Neural crest cell (in vitro differentiated cells): ENCODE results near the gene LMOD3. TPM values are rescaled to one million over a fixed set of nuclear protein-coding genes. Genes with fewer than 3 reads are reported as not detected.
A peak's percentile ranks its signal among the peaks of the same experiment; 100 is the strongest.

ENCODE experiments used
- DNase-seq: peaks from one replicate; pipeline ENCODE4 v3.0.0; 2021; ENCODE audit warnings: low read depth, mixed read lengths, low spot score
- H3K27ac Mint-ChIP-seq: one replicate; pipeline ENCODE4 v1.8.0; 2021; ENCODE audit warnings: mild to moderate bottlenecking, mixed read lengths; ENCODE audit not compliant: unreplicated experiment
- H3K27me3 Mint-ChIP-seq: 2 replicates; pipeline ENCODE4 v1.8.0; 2021; ENCODE audit warnings: low read depth, mild to moderate bottlenecking, mixed read lengths
- H3K36me3 Mint-ChIP-seq: 2 replicates; pipeline ENCODE4 v1.8.0; 2021; ENCODE audit warnings: low read depth, mild to moderate bottlenecking, mixed read lengths
- H3K4me1 Mint-ChIP-seq: 2 replicates; pipeline ENCODE4 v1.8.0; 2021; ENCODE audit warnings: mixed read lengths
- H3K4me3 Mint-ChIP-seq: one replicate; pipeline ENCODE4 v1.8.0; 2021; ENCODE audit warnings: mild to moderate bottlenecking, mixed read lengths
- H3K9me3 Mint-ChIP-seq: 2 replicates; pipeline ENCODE4 v1.8.0; 2021; ENCODE audit warnings: mixed read lengths
- CTCF ChIP-seq: fragments of 200-600 bp; sonication (generic); conservative IDR thresholded peaks from 2 replicates; pipeline ENCODE4 v1.5.0; 2021; ENCODE audit warnings: antibody characterized with exemption, mild to moderate bottlenecking
- total RNA-seq: library from RNA; stranded (reverse); gene quantifications from 2 replicates; pipeline ENCODE4 v1.2.1, GENCODE V29; 2021

Gene LMOD3
- total RNA-seq, 1 donor from 2014 or later = 3.8 TPM

DNA sequence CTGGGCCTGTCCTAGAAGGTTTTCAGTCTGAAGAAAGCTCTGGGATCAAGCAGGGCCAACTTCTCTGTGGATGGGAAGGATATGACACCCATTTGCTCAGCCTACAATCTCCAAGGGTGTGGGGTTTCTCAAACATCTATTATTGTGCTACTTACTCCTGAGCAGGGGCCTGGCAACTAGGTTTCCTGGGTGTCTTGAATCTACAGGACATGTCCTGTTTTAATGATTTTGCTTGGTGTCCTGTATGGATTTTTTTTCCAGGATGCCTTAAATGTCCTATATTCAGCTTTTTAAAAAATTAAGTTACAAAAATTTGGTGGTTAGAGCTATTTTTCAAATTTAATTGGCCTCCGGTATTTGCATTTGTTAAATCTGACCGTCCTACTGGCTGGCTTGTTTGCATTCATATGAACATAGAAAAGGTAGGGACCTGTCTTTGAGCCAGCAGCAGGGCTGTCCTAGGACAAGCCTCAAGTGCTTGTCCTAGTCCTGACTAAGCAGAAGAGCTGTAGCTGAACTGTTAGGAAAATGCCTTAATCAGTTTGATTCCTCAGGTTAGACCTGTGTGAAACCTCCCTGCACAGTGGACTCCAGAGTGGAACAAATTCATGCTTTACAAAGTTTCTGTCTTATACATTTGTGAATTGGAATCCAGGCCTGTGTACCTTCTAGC lies 40.0 kb upstream of the LMOD3 start:
- Mint-ChIP-seq H3K27ac (no peak overlapping the region), H3K36me3 (no peaks in the 10 kb centered on the region), H3K4me3 (no peak overlapping the region), H3K9me3 (no peaks in the 10 kb centered on the region), H3K4me1 (peaks cover 5% of the 10 kb centered on the region), H3K27me3 (no peaks in the 10 kb centered on the region)
- TF ChIP-seq CTCF = no peak
- no peak for DNase-seq

DNA sequence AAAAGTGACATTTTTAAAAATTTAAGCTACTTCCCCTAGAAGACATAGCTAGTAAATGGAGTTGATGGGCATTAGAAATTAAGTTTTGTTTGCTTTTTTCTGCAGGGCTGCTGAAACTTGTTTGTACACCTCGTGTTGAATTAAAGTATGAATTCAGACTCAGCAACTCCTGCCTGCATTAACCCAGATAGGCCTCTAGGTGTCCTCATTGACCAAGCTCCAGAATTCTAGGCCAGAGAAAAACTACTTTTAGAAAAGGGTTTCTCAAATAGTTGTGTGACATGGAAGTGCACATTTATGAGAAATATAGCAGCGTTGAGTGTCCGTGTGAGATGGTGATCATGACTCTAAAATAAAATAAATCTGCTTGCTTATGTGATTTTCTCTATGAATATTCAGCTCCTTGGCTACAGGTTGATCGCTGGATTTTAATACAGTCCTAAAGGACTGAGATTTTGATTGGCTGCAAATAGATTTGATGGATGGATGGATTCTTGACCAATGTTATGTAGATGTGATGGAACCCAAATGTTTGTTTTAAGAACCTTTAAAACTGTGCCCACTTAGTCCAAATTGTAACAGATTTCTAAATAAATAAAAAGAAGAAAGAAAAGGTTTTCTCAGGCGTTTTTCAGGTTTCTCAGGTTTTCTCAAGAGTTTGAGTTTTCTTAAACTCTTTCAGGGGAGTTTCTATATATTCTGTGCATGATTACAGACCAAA lies 39.4 kb upstream of the LMOD3 start:
- Mint-ChIP-seq H3K27me3 (no peaks in the 10 kb centered on the region), H3K36me3 (no peaks in the 10 kb centered on the region), H3K4me3 (no peak overlapping the region), H3K9me3 (no peaks in the 10 kb centered on the region), H3K4me1 (peaks cover 5% of the 10 kb centered on the region), H3K27ac (no peak overlapping the region)
- peak; percentile 96 for TF ChIP-seq CTCF
- DNase-seq = peak; percentile 18

DNA sequence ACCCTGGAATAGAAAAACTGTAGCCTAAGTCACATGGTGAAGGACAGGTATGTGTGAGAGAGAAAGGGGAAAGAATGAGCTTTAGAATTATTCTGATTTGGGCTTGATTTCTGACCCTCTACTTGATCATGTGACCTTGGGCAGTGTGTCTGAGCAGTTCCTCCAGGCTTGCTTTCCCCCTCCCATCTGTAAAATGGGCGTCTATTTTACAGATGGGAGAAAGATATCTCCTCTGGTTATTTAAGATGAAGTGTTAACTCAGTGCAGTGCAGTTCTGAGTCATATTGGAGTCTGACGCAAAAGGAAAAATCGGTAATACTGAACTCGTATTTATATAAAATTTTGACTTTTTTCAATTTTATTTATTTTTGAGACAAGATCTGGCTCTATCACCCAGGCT lies 38.1 kb upstream of the LMOD3 start:
- Mint-ChIP-seq H3K4me1 (peaks cover 5% of the 10 kb centered on the region), H3K4me3 (no peak overlapping the region), H3K27me3 (no peaks in the 10 kb centered on the region), H3K27ac (no peak overlapping the region), H3K36me3 (no peaks in the 10 kb centered on the region), H3K9me3 (no peaks in the 10 kb centered on the region)
- DNase-seq = no peak
- no peak for TF ChIP-seq CTCF

- H3K4me3 Mint-ChIP-seq = no peak overlapping the region
- no peak overlapping the region for H3K27ac Mint-ChIP-seq
- no peaks in the 10 kb centered on the region for H3K36me3 Mint-ChIP-seq
- DNase-seq = no peak
- H3K9me3 Mint-ChIP-seq = no peaks in the 10 kb centered on the region
- H3K4me1 Mint-ChIP-seq = peaks cover 5% of the 10 kb centered on the region
- TF ChIP-seq CTCF = no peak
- no peaks in the 10 kb centered on the region for H3K27me3 Mint-ChIP-seq
These were observed 37.7 kb upstream of the LMOD3 start for GRCh38 chr3:69160107-69160506.

DNA sequence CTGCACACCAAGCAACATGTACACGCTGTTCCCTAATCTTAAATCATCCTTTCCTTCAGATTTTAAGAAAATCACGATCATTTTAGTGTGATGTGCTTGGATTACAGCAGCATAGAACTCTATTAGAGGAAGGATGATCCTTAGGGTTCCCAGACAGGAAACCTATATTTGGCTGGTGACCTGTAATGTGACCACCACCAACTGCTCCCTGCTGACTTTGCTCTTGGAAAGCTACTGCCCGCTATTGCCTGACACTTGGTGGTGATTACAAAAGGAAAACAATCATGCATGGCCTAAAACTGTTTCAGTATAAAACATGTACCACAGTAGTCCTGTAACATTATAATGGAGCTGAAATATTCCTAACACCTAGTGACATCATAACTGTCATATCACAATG lies 27.2 kb upstream of the LMOD3 start:
- H3K27ac Mint-ChIP-seq = peak overlapping the region; percentile 5
- no peak for TF ChIP-seq CTCF
- DNase-seq = no peak
- H3K9me3 Mint-ChIP-seq = no peaks in the 10 kb centered on the region
- no peaks in the 10 kb centered on the region for H3K27me3 Mint-ChIP-seq
- H3K36me3 Mint-ChIP-seq = no peaks in the 10 kb centered on the region
- H3K4me3 Mint-ChIP-seq = no peak overlapping the region
- H3K4me1 Mint-ChIP-seq = peaks cover 6% of the 10 kb centered on the region
